ENCODE results near the gene SLC9A2. TPM values are rescaled to one million over a fixed set of nuclear protein-coding genes. Genes with fewer than 3 reads are reported as not detected.

SLC9A2 gene
- total RNA-seq, 4 donors from 2014 or later, result 61.7 to 151 (median 80.6) TPM

DNA sequence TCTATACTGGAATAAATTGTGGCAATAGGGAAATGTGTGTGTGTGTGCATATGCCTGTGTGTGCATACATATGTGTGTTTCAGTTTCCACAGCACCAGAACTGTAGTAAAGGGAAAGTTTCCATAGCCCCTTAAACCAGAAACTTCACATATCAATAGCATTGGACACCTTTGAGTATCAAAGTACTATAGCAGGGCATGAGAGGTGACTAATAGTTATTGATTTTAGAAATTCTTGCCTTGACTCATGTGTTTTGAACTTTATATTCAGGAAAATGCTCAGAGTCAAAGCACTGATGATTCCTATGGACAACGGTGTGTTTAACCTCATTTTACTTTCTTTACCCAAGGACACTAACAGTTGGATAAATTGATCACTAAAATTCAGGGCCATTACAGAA lies 50.0 kb downstream of the SLC9A2 start:
- H3K27me3 ChIP-seq, result no peaks in the 10 kb centered on the region
- no peaks in the 10 kb centered on the region for H3K9me3 ChIP-seq
- no peak for DNase-seq
- H3K4me1 ChIP-seq, result peaks cover 0 to 16% (median 7%) of the 10 kb centered on the region in 4 donors
- TF ChIP-seq POLR2AphosphoS5 (IDR thresholded peaks at IDR 0.05) (no peak), POLR2A (IDR thresholded peaks at IDR 0.05) (no peak), EP300 (IDR thresholded peaks at IDR 0.05; ENCODE audit: low read depth) (no peak)
- TF ChIP-seq, protein P1, sequence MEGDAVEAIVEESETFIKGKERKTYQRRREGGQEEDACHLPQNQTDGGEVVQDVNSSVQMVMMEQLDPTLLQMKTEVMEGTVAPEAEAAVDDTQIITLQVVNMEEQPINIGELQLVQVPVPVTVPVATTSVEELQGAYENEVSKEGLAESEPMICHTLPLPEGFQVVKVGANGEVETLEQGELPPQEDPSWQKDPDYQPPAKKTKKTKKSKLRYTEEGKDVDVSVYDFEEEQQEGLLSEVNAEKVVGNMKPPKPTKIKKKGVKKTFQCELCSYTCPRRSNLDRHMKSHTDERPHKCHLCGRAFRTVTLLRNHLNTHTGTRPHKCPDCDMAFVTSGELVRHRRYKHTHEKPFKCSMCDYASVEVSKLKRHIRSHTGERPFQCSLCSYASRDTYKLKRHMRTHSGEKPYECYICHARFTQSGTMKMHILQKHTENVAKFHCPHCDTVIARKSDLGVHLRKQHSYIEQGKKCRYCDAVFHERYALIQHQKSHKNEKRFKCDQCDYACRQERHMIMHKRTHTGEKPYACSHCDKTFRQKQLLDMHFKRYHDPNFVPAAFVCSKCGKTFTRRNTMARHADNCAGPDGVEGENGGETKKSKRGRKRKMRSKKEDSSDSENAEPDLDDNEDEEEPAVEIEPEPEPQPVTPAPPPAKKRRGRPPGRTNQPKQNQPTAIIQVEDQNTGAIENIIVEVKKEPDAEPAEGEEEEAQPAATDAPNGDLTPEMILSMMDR (IDR thresholded peaks at IDR 0.05), result no peak
- intact Hi-C loops (cut with DNase I; ENCODE audit: low total_unique reads) (no loop called here), in situ Hi-C loops (cut with MboI; ENCODE audit: low pct_ligation_motif_present in 1 of 4, low pct_unique_long_range_greater_than_20kb in 1 of 4, low sequenced_read_pairs in 3 of 4) (no loop called here)
- H3K27ac ChIP-seq, result no peak overlapping the region
- H3K36me3 ChIP-seq, result no peaks in the 10 kb centered on the region
- H3K4me3 ChIP-seq, result no peak overlapping the region
- 78 to 87% methylated on average over 1 of the region's 1 CpG for WGBS, 2 donors (ENCODE audit: low coverage in 1 of 2)

DNA sequence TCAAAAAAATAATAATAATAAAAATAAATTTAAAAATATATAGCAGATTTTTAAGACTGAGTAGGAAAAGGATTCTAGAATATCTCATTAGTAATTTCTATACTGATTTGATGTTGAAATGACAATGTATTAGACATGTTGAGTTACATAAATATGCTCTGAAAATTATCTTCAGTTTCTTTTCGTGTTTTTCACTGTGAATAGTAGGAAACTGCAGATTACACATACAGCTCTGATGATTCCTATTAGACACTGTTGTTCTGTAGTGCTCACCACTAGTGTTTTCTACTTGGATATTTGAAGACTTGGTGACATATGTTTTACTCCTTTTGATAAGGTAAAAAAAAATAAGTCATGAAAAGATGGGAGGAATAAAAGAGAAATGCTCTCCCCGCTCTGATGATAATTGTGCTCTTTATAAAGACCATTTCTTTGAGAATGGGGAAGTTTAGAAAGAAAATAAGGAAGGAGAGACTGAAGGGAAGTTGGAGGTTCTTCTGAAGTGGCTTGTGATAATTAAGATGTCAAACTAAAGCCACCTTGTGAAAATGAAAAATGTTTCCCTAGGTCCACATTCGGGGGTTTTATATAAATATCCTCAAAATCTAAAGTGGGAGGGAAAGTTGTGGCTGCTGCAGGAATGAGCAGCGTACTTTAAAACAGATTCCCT lies 52.9 kb downstream of the SLC9A2 start:
- intact Hi-C loops (cut with DNase I; ENCODE audit: low total_unique reads) (no loop called here), in situ Hi-C loops (cut with MboI; ENCODE audit: low pct_ligation_motif_present in 1 of 4, low pct_unique_long_range_greater_than_20kb in 1 of 4, low sequenced_read_pairs in 3 of 4) (no loop called here)
- H3K9me3 ChIP-seq, result no peaks in the 10 kb centered on the region
- H3K4me3 ChIP-seq, result no peak overlapping the region
- H3K36me3 ChIP-seq, result no peaks in the 10 kb centered on the region
- peaks cover 0 to 16% (median 7%) of the 10 kb centered on the region in 4 donors for H3K4me1 ChIP-seq
- TF ChIP-seq, protein P1 (IDR thresholded peaks at IDR 0.05), result no peak
- no peak for TF ChIP-seq POLR2A (IDR thresholded peaks at IDR 0.05)
- TF ChIP-seq POLR2AphosphoS5 (IDR thresholded peaks at IDR 0.05), result no peak
- no peak for TF ChIP-seq EP300 (IDR thresholded peaks at IDR 0.05; ENCODE audit: low read depth)
- no peaks in the 10 kb centered on the region for H3K27me3 ChIP-seq
- WGBS, 2 donors (ENCODE audit: low coverage in 1 of 2), result 39 to 54% methylated on average over 3 to 4 of the region's 4 CpGs
- no peak for DNase-seq
- no peak overlapping the region for H3K27ac ChIP-seq

DNA sequence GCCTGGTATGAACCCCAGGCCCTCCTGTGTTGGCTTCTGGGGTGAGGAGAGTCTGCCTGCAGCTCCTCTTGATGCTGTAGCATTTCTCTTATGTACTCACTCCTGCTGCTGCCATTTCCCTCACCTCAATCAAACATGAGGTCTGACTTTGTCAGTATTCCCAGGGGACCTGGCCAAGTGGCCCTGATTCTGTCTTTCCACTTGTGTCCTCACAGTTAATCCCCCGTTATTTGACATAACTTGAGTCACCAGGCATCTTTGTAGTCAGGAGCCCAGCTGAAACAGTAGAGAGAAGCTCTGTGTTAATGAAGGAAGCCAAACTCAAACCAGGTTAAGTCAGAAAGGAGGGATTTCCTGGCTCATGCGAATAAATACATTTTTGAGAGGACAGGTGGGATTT lies 55.0 kb downstream of the SLC9A2 start:
- WGBS, 2 donors (ENCODE audit: low coverage in 1 of 2), result 89 to 100% methylated on average over 2 of the region's 2 CpGs
- Histone ChIP-seq H3K4me1 (no peaks in the 10 kb centered on the region), H3K9me3 (no peaks in the 10 kb centered on the region), H3K27ac (no peak overlapping the region), H3K36me3 (no peaks in the 10 kb centered on the region), H3K27me3 (no peaks in the 10 kb centered on the region), H3K4me3 (no peak overlapping the region)
- in situ Hi-C loops (cut with MboI; ENCODE audit: low pct_ligation_motif_present in 1 of 4, low pct_unique_long_range_greater_than_20kb in 1 of 4, low sequenced_read_pairs in 3 of 4) (no loop called here), intact Hi-C loops (cut with DNase I; ENCODE audit: low total_unique reads) (no loop called here)
- no peak for TF ChIP-seq POLR2A (IDR thresholded peaks at IDR 0.05)
- TF ChIP-seq, protein P1 (IDR thresholded peaks at IDR 0.05), result no peak
- TF ChIP-seq POLR2AphosphoS5 (IDR thresholded peaks at IDR 0.05), result no peak
- no peak for TF ChIP-seq EP300 (IDR thresholded peaks at IDR 0.05; ENCODE audit: low read depth)
- no peak for DNase-seq

DNA sequence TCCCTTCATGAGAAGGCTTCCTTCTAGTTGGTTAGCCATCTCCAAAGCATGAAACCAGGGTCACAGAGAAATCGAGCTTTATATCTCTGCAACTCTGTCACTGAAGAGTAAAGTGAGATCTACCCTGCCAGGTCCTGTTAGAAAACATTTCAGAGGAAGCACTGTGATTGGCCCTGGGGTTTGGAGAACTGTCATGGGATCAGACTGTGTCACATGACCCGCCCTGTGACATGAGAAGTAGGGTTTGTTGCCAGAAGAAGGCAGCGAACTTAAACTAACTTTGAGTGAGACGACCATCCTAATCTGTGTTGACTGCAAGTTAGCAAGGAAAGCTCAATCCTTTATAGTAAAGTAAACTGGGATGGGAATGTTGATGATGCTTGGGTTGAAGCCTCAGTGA lies 55.5 kb downstream of the SLC9A2 start:
- intact Hi-C loops (cut with DNase I; ENCODE audit: low total_unique reads), result no loop called here
- H3K9me3 ChIP-seq, result no peaks in the 10 kb centered on the region
- H3K4me3 ChIP-seq, result no peak overlapping the region
- H3K27ac ChIP-seq, result no peak overlapping the region
- in situ Hi-C loops (cut with MboI; ENCODE audit: low pct_ligation_motif_present in 1 of 4, low pct_unique_long_range_greater_than_20kb in 1 of 4, low sequenced_read_pairs in 3 of 4), result no loop called here
- WGBS, 2 donors (ENCODE audit: low coverage in 1 of 2), result 82 to 100% methylated on average over 2 to 4 of the region's 4 CpGs
- no peaks in the 10 kb centered on the region for H3K27me3 ChIP-seq
- no peaks in the 10 kb centered on the region for H3K36me3 ChIP-seq
- DNase-seq, result no peak
- no peak for TF ChIP-seq POLR2A (IDR thresholded peaks at IDR 0.05)
- no peak for TF ChIP-seq EP300 (IDR thresholded peaks at IDR 0.05; ENCODE audit: low read depth)
- TF ChIP-seq, protein P1 (IDR thresholded peaks at IDR 0.05), result no peak
- TF ChIP-seq POLR2AphosphoS5 (IDR thresholded peaks at IDR 0.05), result no peak
- no peaks in the 10 kb centered on the region for H3K4me1 ChIP-seq
